ENCODE data around the gene LGI4.

GRCh38 chr19:35112995-35113688 lies 21.7 kb downstream of the LGI4 start:
- TF ChIP-seq EP300 (IDR thresholded peaks at IDR 0.05) (no peak), POLR2AphosphoS5 (IDR thresholded peaks at IDR 0.05) (no peak), POLR2A (IDR thresholded peaks at IDR 0.05; ENCODE audit: low read depth) (no peak)
- TF ChIP-seq, protein P1, sequence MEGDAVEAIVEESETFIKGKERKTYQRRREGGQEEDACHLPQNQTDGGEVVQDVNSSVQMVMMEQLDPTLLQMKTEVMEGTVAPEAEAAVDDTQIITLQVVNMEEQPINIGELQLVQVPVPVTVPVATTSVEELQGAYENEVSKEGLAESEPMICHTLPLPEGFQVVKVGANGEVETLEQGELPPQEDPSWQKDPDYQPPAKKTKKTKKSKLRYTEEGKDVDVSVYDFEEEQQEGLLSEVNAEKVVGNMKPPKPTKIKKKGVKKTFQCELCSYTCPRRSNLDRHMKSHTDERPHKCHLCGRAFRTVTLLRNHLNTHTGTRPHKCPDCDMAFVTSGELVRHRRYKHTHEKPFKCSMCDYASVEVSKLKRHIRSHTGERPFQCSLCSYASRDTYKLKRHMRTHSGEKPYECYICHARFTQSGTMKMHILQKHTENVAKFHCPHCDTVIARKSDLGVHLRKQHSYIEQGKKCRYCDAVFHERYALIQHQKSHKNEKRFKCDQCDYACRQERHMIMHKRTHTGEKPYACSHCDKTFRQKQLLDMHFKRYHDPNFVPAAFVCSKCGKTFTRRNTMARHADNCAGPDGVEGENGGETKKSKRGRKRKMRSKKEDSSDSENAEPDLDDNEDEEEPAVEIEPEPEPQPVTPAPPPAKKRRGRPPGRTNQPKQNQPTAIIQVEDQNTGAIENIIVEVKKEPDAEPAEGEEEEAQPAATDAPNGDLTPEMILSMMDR (IDR thresholded peaks at IDR 0.05) = no peak

All from esophagus muscularis mucosa (tissue), 4 donors.